DND-41 (cell line): Measurements from ENCODE around the gene KAZN.

Experiments used
- CTCF ChIP-seq: IDR thresholded peaks from 2 replicates; pipeline ENCODE4 v1.5.1; 2012; ENCODE audit warnings: borderline replicate concordance, low read length, moderate library complexity, mild to moderate bottlenecking; ENCODE audit not compliant: poor library complexity, severe bottlenecking; ENCODE audit errors: extremely low read depth
- EZH2 ChIP-seq: IDR thresholded peaks from 3 replicates; pipeline ENCODE4 v1.6.1; 2012; ENCODE audit warnings: borderline replicate concordance, low read depth, mild to moderate bottlenecking, moderate library complexity, low read length, inconsistent platforms; ENCODE audit not compliant: severe bottlenecking

- TF ChIP-seq CTCF (no peak), EZH2 (no peak)
Measured at GRCh38 chr1:14926229-14926628, 327.7 kb downstream of the KAZN start.
